GM23248 (cell line): ENCODE results near the gene GZMH.

Experiments used
- EZH2 ChIP-seq: fragments of 200-600 bp; sonication (generic); IDR thresholded peaks from 2 replicates; pipeline ENCODE4 v1.6.1; 2018; ENCODE audit warnings: antibody characterized with exemption, mild to moderate bottlenecking; ENCODE audit not compliant: insufficient read depth, poor library complexity, severe bottlenecking
- EZH2phosphoT487 ChIP-seq: fragments of 200-600 bp; sonication (generic); IDR thresholded peaks from 2 replicates; pipeline ENCODE4 v1.6.1; 2018; ENCODE audit warnings: antibody characterized with exemption, moderate library complexity, mild to moderate bottlenecking, low read depth; ENCODE audit not compliant: insufficient read depth

GRCh38 chr14:24607081-24607480 lies 2.4 kb downstream of the GZMH start:
- TF ChIP-seq EZH2 (no peak), EZH2phosphoT487 (no peak)
